Thyroid gland (tissue), 4 donors: ENCODE data around the gene H1-8. TPM values are rescaled to one million over a fixed set of nuclear protein-coding genes. Genes with fewer than 3 reads are reported as not detected.

ENCODE experiments used
- DNase-seq, 2 donors: peaks; one replicate each; pipeline ENCODE4 v3.0.0-alpha.2; 2019
- H3K27ac ChIP-seq, 3 donors: fragments of 200-600 bp; sonication (generic); 1 replicate in 2 of 3; 2 replicates in 1 of 3; pipeline ENCODE4 v1.5.1; 2016 to 2019; ENCODE audit warnings: mild to moderate bottlenecking in 1 of 3, moderate library complexity in 1 of 3
- H3K27me3 ChIP-seq: fragments of 200-600 bp; sonication (generic); one replicate; pipeline ENCODE4 v1.5.1; 2019
- H3K36me3 ChIP-seq, 2 donors: fragments of 200-600 bp; sonication (generic); one replicate each; pipeline ENCODE4 v1.5.1; 2016 to 2019
- H3K4me1 ChIP-seq, 2 donors: fragments of 200-600 bp; sonication (generic); one replicate each; pipeline ENCODE4 v1.5.1; 2017 to 2019
- H3K4me3 ChIP-seq, 3 donors: fragments of 200-600 bp; sonication (generic); replicated peaks in 1 of 3; 1 replicate in 2 of 3; 2 replicates in 1 of 3; pipeline ENCODE4 v1.5.1; 2016; ENCODE audit warnings: mild to moderate bottlenecking in 1 of 3
- H3K9me3 ChIP-seq: fragments of 200-600 bp; sonication (generic); one replicate; pipeline ENCODE4 v1.5.1; 2017
- POLR2A ChIP-seq, 2 donors: fragments of 450-650 bp; IDR thresholded peaks; one replicate each; pipeline ENCODE4 v1.6.1; 2017; ENCODE audit warnings: antibody characterized with exemption in 2 of 2, mild to moderate bottlenecking in 2 of 2, moderate library complexity in 1 of 2
- WGBS, 2 donors: methylation state at CpG; one replicate each; pipeline ENCODE4 v1.1.5; 2017; 5-methylcytosine and 5-hydroxymethylcytosine counted together
- intact Hi-C: fragments of 100-400 bp; cut with DNase I; formaldehyde crosslinking; loops from one replicate; pipeline ENCODE4 v1.15.1; 2023
- total RNA-seq, 4 donors: library from RNA; depleted of rRNA; stranded (reverse); fragments of >200 nt; gene quantifications; one replicate each; pipeline ENCODE4 v1.2.3, GENCODE V29; 2016
- TF ChIP-seq, protein P1 (sequence below), 6 experiments: fragments of 200-600 bp in 3 of 6; fragments of 450-650 bp in 3 of 6; sonication (generic) in 3 of 6; IDR thresholded peaks; one replicate each; pipeline ENCODE4 v1.5.1; 2016 to 2019; ENCODE audit warnings: antibody characterized with exemption in 6 of 6, mild to moderate bottlenecking in 2 of 6, inconsistent platforms in 1 of 6, moderate library complexity in 1 of 6

Gene H1-8
- total RNA-seq, 4 donors from 2014 or later: not detected

DNA sequence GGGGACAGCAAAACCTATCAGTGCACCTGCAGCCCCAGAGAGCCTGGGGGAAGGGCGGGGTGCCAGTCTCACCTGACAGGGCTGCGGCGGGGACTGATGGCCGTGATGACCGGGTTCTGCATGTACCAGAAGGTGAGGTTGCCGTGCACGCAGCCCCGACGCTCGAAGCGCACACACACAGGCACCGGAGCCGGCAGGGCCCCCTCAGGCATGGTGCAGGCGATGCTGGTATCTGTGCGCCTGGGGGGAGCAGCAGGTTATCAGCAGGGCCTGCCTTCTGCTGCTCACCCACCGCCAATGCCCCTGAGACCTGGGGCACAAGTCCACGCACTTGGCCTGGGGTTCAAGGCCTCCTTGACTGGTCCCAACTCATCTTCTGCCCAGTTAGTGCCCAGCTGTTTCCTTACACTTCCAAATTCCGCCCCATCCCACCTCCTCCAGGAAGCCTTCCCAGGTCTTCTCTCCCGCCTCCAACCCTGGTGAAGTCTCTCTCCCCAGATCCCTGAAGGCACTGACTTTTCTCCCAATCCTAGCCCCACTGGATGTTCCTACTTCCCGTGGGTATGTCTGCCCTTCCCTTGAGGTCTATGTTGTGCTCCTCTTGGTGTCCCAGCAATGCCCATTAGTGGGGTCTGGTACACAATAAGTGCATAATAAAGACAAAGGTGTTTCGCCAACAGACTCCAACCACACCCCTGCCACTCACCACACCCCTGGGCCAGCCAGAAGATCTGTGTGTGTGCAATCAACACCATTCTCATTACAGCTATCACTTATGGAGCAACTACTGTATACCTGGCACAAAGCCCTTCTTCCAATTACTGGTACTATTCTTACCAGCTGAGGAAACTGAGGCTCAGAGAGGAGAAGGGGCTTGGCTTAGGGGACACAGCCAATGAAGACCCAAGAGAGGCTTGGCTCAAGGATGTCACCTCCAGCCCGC lies 28.9 kb downstream of the H1-8 start:
- Histone ChIP-seq H3K4me1 (peaks cover 0 to 1% of the 10 kb centered on the region in 2 donors), H3K27me3 (no peaks in the 10 kb centered on the region), H3K4me3 (no peak overlapping the region), H3K27ac (no peak overlapping the region), H3K36me3 (peaks cover 7 to 21% of the 10 kb centered on the region in 2 donors), H3K9me3 (no peaks in the 10 kb centered on the region)
- DNase-seq: no peak
- TF ChIP-seq, protein P1, sequence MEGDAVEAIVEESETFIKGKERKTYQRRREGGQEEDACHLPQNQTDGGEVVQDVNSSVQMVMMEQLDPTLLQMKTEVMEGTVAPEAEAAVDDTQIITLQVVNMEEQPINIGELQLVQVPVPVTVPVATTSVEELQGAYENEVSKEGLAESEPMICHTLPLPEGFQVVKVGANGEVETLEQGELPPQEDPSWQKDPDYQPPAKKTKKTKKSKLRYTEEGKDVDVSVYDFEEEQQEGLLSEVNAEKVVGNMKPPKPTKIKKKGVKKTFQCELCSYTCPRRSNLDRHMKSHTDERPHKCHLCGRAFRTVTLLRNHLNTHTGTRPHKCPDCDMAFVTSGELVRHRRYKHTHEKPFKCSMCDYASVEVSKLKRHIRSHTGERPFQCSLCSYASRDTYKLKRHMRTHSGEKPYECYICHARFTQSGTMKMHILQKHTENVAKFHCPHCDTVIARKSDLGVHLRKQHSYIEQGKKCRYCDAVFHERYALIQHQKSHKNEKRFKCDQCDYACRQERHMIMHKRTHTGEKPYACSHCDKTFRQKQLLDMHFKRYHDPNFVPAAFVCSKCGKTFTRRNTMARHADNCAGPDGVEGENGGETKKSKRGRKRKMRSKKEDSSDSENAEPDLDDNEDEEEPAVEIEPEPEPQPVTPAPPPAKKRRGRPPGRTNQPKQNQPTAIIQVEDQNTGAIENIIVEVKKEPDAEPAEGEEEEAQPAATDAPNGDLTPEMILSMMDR (IDR thresholded peaks at IDR 0.05): no peak
- TF ChIP-seq POLR2A (IDR thresholded peaks at IDR 0.05): no peak
- intact Hi-C loops: no loop called here
- 94 to 95% methylated on average over 15 to 22 of the region's 22 CpGs for WGBS, 2 donors

DNA sequence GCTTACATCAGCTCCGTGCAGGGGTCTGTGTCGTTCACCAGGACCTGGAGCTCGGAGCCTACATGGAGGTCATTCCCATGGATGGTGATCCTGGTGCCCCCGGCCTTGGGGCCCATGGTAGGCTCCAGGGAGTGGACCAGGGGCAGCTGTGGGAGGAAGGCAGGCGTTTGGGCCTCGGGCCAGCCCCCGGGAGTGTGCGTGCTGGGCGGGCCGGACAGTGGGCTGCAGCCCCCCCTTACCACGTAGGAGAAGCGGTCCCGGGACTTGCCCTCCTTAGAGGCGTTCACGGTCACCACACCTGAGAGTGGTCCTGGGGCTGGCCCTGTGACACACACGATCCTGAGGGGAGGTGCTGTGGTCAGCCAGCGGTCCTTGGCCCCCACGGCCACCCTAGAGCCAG lies 29.6 kb downstream of the H1-8 start:
- intact Hi-C loops: no loop called here
- no peak for DNase-seq
- no peaks in the 10 kb centered on the region for H3K27me3 ChIP-seq
- TF ChIP-seq POLR2A (IDR thresholded peaks at IDR 0.05): no peak
- TF ChIP-seq, protein P1 (IDR thresholded peaks at IDR 0.05): no peak
- H3K27ac ChIP-seq: no peak overlapping the region
- peaks cover 0 to 8% of the 10 kb centered on the region in 2 donors for H3K4me1 ChIP-seq
- peaks cover 7 to 21% of the 10 kb centered on the region in 2 donors for H3K36me3 ChIP-seq
- 100% methylated on average over 7 of the region's 18 CpGs; no CpG with 5 or more reads in 1 of the 2 donors for WGBS, 2 donors
- no peaks in the 10 kb centered on the region for H3K9me3 ChIP-seq
- H3K4me3 ChIP-seq: no peak overlapping the region

DNA sequence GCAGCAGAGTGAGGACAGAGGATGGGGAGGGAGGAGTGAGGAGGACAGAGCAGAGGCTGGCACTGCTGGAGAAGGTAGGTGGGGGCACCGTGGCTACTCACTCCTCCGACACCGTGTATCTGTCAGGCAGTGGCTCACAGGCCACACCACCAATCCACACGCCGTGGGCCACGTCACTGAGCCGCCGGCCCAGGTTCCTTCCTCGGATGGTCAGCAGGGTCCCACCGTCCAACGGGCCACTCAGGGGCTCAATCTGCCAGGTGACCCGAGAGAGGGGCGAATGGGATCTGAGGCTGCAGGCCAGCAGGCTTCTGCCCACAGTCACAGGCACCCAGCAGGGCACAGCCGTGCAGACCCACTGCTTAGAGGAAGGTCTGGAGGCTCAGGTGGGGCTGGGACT lies 30.5 kb downstream of the H1-8 start:
- 92 to 97% methylated on average over 10 to 12 of the region's 14 CpGs for WGBS, 2 donors
- Histone ChIP-seq H3K36me3 (peaks cover 7 to 21% of the 10 kb centered on the region in 2 donors), H3K27ac (no peak overlapping the region), H3K4me1 (peaks cover 0 to 17% of the 10 kb centered on the region in 2 donors), H3K9me3 (no peaks in the 10 kb centered on the region), H3K27me3 (no peaks in the 10 kb centered on the region), H3K4me3 (no peak overlapping the region)
- intact Hi-C loops: no loop called here
- DNase-seq: no peak
- TF ChIP-seq POLR2A (IDR thresholded peaks at IDR 0.05): no peak
- TF ChIP-seq, protein P1 (IDR thresholded peaks at IDR 0.05): no peak

DNA sequence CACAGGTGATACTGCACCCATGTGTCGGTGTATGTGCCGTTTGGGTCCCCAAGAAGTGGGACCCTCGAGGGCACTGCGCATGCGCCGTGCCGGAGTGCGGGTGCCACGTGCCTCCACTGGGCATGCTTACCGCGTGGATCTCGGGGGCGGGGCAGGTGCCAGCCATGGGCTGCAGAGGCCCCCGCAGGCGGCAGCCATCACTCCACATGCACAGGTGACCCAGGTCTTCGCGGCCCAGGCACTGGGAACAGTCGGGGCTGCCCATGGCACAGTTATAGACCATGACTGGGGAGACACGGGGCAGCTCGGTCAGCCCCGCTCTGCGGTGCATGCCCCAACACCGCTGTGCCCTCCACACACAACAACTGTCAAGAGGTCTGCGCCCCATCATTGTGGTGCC lies 31.2 kb downstream of the H1-8 start:
- Histone ChIP-seq H3K4me1 (peaks cover 0 to 23% of the 10 kb centered on the region in 2 donors), H3K36me3 (peaks cover 7 to 21% of the 10 kb centered on the region in 2 donors), H3K4me3 (no peak overlapping the region), H3K27me3 (no peaks in the 10 kb centered on the region), H3K27ac (no peak overlapping the region), H3K9me3 (no peaks in the 10 kb centered on the region)
- WGBS, 2 donors: 94% methylated on average over 14 to 21 of the region's 24 CpGs
- TF ChIP-seq, protein P1 (IDR thresholded peaks at IDR 0.05): no peak
- TF ChIP-seq POLR2A (IDR thresholded peaks at IDR 0.05): no peak
- DNase-seq: no peak
- intact Hi-C loops: no loop called here
